Measurements from ENCODE around the gene BTG3. TPM values are rescaled to one million over a fixed set of nuclear protein-coding genes. Genes with fewer than 3 reads are reported as not detected.

Gene BTG3
- total RNA-seq, 8 experiments from 2014 or later: 30.6 to 69.0 (median 40.7) TPM

DNA sequence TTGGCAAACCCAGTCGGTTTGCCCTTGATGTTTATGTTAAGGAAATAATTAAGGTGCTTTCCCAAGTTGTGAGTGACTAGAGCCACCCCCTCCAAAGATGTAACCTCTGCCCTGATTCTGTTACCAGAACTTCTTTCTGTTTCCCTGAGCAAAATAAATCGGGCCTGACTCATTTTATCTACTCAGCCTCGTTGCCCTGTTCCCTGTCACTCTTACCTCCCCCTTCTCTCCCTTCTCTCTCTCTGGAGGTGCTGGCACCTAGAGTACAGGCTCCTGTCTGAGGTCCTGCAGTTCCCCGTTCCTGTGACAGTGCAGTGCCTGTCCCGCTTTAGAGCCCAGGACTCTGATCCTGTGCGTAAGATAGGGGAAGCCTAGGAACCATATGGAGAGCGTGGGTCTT is 64.4 kb downstream of the BTG3 start:
- Histone ChIP-seq H3K4me3 (no peak overlapping the region), H3K27ac (no peak overlapping the region), H3K4me1 (replicated peaks in 1 of 2) (peaks cover 0 to 5% of the 10 kb centered on the region in 2 donors)
- 17 to 100% (median 95%) methylated on average over 1 to 6 of the region's 7 CpGs; no CpG with 5 or more reads in 1 of the 10 experiments for WGBS, 10 experiments
- in situ Hi-C loops (cut with MboI; ENCODE audit: low pct_unique_long_range_greater_than_20kb in 2 of 9, low sequenced_read_pairs in 9 of 9, unreplicated experiment in 9 of 9): no loop called here
- ATAC-seq (replicated peaks in 6 of 8): no peak

DNA sequence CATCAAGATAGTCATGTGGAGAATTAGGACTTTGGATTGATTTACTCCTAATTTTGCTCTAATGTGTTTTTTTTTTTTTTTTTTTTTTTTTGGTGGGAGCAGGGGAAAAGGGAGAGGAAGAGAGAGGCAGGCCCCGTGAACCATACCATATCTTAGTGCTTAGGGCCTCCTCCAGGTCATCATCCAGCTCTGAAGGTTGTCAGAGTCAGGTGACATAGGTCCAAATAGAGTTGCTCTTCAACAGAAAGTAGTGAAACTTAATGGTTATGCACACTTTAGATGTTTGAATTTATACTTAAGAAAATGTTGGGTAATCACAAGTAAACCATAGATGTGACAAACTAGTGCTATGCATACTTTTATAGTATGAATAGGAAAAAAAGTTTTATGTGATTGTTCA is 67.7 kb downstream of the BTG3 start:
- ATAC-seq (replicated peaks in 6 of 8): no peak

More for the DNA sequence above, 67.7 kb downstream of the BTG3 start:
- no peak overlapping the region for H3K4me3 ChIP-seq
- in situ Hi-C loops (cut with MboI; ENCODE audit: low pct_unique_long_range_greater_than_20kb in 2 of 9, low sequenced_read_pairs in 9 of 9, unreplicated experiment in 9 of 9): no loop called here
- no peak overlapping the region for H3K27ac ChIP-seq
- H3K4me1 ChIP-seq (replicated peaks in 1 of 2): peaks cover 5 to 12% of the 10 kb centered on the region in 2 donors
- 40 to 100% (median 92%) methylated on average over 1 of the region's 1 CpG; no CpG with 5 or more reads in 7 of the 10 experiments for WGBS, 10 experiments

Other genes starting within 250 kb of the BTG3 start
- gene CXADR, start 99.9 kb downstream of the BTG3 start, total RNA-seq: 10 to 100 TPM in 7 of 8 experiments, 1 to 10 TPM in 1; 7.9 to 81.1 (median 63.1) TPM
- gene C21orf91, start 206.5 kb upstream of the BTG3 start, total RNA-seq: 10 to 100 TPM in 7 of 8 experiments, 1 to 10 TPM in 1; 5.9 to 22.2 (median 12.6) TPM

Measured in motor neuron (in vitro differentiated cells).